T47D (cell line): ENCODE results near the gene NOL9.

ENCODE experiments used
- DNase-seq, 2 experiments: peaks; one replicate each; pipeline versions ENCODE4 v3.0.0 to v3.0.0-alpha.2; 2011 to 2012; ENCODE audit warnings: low read depth in 1 of 2, low spot score in 1 of 2
- JUND ChIP-seq: IDR thresholded peaks from 2 replicates; pipeline ENCODE4 v1.6.1; 2012; ENCODE audit warnings: low read depth
- in situ Hi-C: cut with HindIII; loops from 2 replicates; pipeline ENCODE4 v1.10.0; 2016; ENCODE audit warnings: low sequenced_read_pairs, low pct_unique_long_range_greater_than_20kb

NOL9 gene

GRCh38 chr1:6585841-6586240 is 31.5 kb upstream of the NOL9 start:
- in situ Hi-C loops, result no loop called here
- TF ChIP-seq JUND, result no peak
- DNase-seq, result no peak

GRCh38 chr1:6585081-6585722 is 30.9 kb upstream of the NOL9 start:
- in situ Hi-C loops, result no loop called here
- no peak for TF ChIP-seq JUND
- no peak for DNase-seq

GRCh38 chr1:6584126-6585080 is 30.1 kb upstream of the NOL9 start:
- no peak for DNase-seq
- TF ChIP-seq JUND, result no peak
- in situ Hi-C loops, result no loop called here

- no peak for TF ChIP-seq JUND
Observed at GRCh38 chr1:6582370-6582769, 28.1 kb upstream of the NOL9 start.

GRCh38 chr1:6581561-6582305 is 27.4 kb upstream of the NOL9 start:
- DNase-seq, result no peak
- in situ Hi-C loops, result no loop called here
- TF ChIP-seq JUND, result no peak

More at GRCh38 chr1:6582370-6582769, 28.1 kb upstream of the NOL9 start:
- in situ Hi-C loops, result no loop called here
- no peak for DNase-seq

- DNase-seq, result no peak
- TF ChIP-seq JUND, result no peak
- in situ Hi-C loops, result no loop called here
Observed at GRCh38 chr1:6580593-6581409, 26.5 kb upstream of the NOL9 start.

- no peak for DNase-seq
- in situ Hi-C loops, result no loop called here
- TF ChIP-seq JUND, result no peak
Observed at GRCh38 chr1:6580119-6580592, 25.8 kb upstream of the NOL9 start.

GRCh38 chr1:6579374-6580118 is 25.2 kb upstream of the NOL9 start, which contains the start of gene ZBTB48:
TSS of gene ZBTB48 (plus strand) at chr1:6579994. CDS start at chr1:6580610, 616 bp downstream.
- TF ChIP-seq JUND, result no peak
- in situ Hi-C loops, result no loop called here

GRCh38 chr1:6578624-6579373 is 24.5 kb upstream of the NOL9 start:
- TF ChIP-seq JUND, result no peak
- DNase-seq, result no peak
- in situ Hi-C loops, result no loop called here

More at GRCh38 chr1:6579374-6580118, 25.2 kb upstream of the NOL9 start, which contains the start of gene ZBTB48:
- peak; percentile 96 for DNase-seq

- no peak for DNase-seq
- in situ Hi-C loops, result no loop called here
- TF ChIP-seq JUND, result no peak
Observed at GRCh38 chr1:6577831-6578525, 23.7 kb upstream of the NOL9 start.
